MG63 (cell line): Measurements from ENCODE around the gene TNFSF9. TPM values are rescaled to one million over a fixed set of nuclear protein-coding genes. Genes with fewer than 3 reads are reported as not detected.

Source experiments
- DNase-seq: peaks from one replicate; pipeline ENCODE4 v3.0.0-alpha.2; 2020
- H3K27me3 ChIP-seq: fragments of 250-450 bp; sonication (Bioruptor Pico); 2 replicates; pipeline ENCODE4 v1.5.1; 2020; ENCODE audit warnings: mild to moderate bottlenecking, moderate library complexity
- H3K36me3 ChIP-seq: fragments of 250-450 bp; sonication (Bioruptor Pico); 2 replicates; pipeline ENCODE4 v1.5.1; 2020; ENCODE audit warnings: mild to moderate bottlenecking, moderate library complexity
- H3K4me3 ChIP-seq: fragments of 250-450 bp; sonication (Bioruptor Pico); 2 replicates; pipeline ENCODE4 v1.5.1; 2020; ENCODE audit warnings: mild to moderate bottlenecking, moderate library complexity
- H3K9me3 ChIP-seq: fragments of 250-450 bp; sonication (Bioruptor Pico); 2 replicates; pipeline ENCODE4 v1.5.1; 2020; ENCODE audit warnings: mild to moderate bottlenecking, moderate library complexity
- total RNA-seq: library from RNA; depleted of rRNA; stranded (reverse); fragments of >200 nt; shearing (Covaris generic); gene quantifications from 2 replicates; pipeline ENCODE4 v1.2.3, GENCODE V29; 2014; ENCODE audit warnings: low replicate concordance; rRNA removed

Gene TNFSF9, protein sequence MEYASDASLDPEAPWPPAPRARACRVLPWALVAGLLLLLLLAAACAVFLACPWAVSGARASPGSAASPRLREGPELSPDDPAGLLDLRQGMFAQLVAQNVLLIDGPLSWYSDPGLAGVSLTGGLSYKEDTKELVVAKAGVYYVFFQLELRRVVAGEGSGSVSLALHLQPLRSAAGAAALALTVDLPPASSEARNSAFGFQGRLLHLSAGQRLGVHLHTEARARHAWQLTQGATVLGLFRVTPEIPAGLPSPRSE
- 4.5 and 10.5 TPM in 2 replicates for total RNA-seq

DNA sequence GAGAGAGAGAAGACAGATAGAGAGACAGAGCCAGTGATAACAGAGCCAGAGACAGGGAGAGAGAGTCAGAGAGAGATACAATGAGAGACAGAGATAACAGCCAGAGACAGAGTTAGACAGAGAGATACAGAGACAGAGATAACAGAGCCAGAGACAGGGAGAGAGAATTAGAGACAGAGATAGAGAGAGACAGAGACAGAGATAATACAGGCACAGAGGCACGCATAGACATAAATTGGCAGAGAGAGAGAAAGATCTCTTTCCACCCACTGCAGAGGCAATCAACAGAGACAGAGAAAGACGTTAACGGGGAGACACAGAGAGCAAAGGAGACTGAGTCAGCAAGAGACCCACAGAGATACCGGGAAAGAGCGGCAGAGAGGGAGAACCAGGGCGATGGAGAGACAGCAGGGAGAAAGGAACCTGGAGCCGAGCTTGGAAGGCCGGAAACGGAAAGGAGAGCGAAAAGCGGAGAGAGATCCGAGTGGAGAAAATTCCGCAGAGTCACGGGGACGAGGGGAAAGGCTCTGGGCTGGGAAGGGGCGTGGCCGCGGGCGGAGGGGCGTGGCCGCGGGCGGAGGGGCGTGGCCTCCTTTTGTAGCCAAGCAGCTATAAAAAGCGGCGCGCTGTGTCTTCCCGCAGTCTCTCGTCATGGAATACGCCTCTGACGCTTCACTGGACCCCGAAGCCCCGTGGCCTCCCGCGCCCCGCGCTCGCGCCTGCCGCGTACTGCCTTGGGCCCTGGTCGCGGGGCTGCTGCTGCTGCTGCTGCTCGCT lies at the start of gene TNFSF9:
TNFSF9 (plus strand) TSS at position 641 of the 777 bp plus-strand sequence; CDS start at position 652, 11 bp downstream.
- peak; percentile 76 for DNase-seq
- H3K27me3 ChIP-seq = no peaks in the 10 kb centered on the region
- 0 out of 2 replicates have a peak, but pooled peaks cover 2% of the 10 kb centered on the region for H3K36me3 ChIP-seq
- peak within 1 kb of the TSS; percentile 68 for H3K4me3 ChIP-seq
- H3K9me3 ChIP-seq = no peaks in the 10 kb centered on the region

DNA sequence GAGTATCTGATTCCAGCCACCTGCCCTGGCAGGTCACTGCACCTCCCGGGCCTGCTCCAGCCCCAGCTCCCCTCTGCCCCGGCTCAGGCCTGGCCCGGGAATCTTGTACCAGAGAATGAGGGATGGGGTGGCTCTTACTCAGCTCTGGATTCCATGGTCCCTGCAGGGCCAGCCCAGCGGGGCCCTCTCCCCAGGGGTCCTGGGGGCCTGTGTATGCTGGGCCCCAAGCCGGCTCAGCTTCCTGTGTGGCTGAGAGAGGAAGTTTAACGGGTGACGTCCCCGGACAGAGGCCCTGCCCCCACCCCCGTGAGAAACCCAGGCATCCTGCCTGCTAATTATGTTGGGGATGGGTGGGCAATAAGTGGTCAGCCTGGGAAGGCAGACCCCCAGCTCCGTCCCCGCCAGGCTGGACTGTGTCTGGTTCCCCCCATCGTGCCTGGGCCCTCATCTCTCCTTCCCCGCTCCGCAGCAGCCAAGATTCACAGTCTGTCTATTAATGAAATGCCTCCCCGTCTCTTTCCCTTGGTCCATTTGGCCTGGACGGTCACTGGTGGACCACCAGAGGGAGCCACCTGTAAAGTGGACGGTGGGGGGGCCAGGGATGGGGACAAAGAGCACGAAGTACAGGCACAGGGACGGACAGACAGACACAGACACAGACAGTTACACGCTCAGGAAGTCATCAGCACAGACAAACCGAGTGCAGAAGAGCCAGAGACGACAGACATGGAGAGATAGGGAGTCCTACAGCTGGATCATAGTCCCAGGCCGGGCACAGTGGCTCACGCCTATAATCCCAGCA lies 49.1 kb upstream of the TNFSF9 start, which contains the start of gene DENND1C:
DENND1C (minus strand) TSS at position 247 of the 802 bp plus-strand sequence; CDS start at position 155, 92 bp downstream.
- H3K36me3 ChIP-seq = no peaks in the 10 kb centered on the region
- H3K9me3 ChIP-seq = no peaks in the 10 kb centered on the region
- H3K27me3 ChIP-seq = no peaks in the 10 kb centered on the region
- no peak within 1 kb of the TSS for H3K4me3 ChIP-seq
- DNase-seq = no peak

DNA sequence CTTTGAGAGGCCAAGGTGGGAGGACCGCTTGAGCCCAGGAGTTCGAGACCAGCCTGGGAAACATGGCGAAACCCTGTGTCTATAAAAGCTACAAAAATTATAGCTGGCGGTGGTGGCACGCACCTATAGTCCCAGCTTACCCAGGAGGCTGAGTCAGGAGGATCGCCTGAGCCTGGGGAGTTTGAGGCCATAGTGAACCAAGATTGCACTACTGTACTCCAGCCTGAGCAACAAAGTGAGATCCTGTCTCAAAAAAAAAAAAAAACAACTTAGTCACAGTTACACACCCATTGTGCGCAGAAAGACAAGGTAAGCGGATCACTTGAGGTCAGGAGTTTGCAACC lies 48.5 kb upstream of the TNFSF9 start:
- Histone ChIP-seq H3K27me3 (no peaks in the 10 kb centered on the region), H3K36me3 (no peaks in the 10 kb centered on the region), H3K9me3 (no peaks in the 10 kb centered on the region), H3K4me3 (no peak overlapping the region)
- DNase-seq = no peak

DNA sequence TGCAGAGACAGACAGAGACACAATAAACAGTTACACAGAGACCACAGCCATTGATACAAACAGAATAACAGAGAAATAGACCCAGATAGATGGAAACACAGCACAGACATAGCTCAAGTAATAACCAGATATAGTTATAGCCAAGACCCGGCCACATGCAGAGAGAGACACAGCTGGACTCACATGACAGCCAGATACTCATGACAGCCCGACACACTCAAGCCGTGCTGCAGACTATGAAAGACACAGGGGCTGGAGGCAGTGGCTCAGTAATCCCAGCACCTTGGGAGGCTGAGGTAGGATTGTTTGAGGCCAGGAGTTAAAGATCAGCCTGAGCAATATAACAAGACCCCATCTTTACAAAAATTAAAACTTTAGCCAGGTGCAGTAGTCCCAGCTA lies 47.6 kb upstream of the TNFSF9 start:
- no peaks in the 10 kb centered on the region for H3K36me3 ChIP-seq
- no peaks in the 10 kb centered on the region for H3K9me3 ChIP-seq
- DNase-seq = no peak
- no peaks in the 10 kb centered on the region for H3K27me3 ChIP-seq
- H3K4me3 ChIP-seq = no peak overlapping the region

DNA sequence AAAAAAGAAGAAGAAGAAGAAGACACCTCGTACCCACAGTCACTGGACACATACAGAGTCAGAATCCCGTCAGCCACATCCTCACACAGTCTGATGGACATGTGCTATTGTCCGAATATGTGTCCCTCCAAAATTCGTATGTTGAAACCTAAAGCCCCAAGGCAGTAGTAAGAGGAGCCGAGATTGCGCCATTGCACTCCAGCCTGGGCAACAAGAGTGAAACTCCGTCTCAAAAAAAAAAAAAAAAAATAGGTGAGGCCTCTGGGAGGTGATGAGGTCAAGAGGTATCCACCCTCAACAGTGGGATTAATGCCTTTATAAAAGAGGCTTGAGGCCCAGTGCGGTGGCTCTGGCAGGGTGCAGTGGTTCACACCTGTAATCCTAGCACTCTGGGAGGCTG lies 46.6 kb upstream of the TNFSF9 start:
- no peak overlapping the region for H3K4me3 ChIP-seq
- no peaks in the 10 kb centered on the region for H3K9me3 ChIP-seq
- DNase-seq = no peak
- H3K36me3 ChIP-seq = no peaks in the 10 kb centered on the region
- H3K27me3 ChIP-seq = no peaks in the 10 kb centered on the region

DNA sequence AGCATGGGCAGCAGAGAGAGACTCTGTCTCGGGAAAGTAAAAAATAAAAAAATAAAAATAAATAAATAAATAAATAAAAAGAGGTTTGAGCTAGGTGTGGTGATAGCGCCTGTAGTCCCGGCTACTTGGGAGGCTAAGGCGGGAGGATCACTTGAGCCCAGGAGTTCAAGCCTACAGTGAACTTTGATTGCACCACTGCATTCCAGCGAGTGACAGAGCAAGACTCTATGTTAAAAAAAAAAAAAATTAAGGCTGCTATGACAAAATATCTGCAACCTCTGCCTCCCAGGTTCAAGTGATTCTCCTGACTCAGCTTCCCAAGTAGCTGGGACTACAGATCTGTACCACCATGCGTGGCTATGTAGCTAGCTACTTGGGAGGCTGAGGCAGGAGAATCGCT lies 46.0 kb upstream of the TNFSF9 start:
- Histone ChIP-seq H3K27me3 (no peaks in the 10 kb centered on the region), H3K4me3 (no peak overlapping the region)

DNA sequence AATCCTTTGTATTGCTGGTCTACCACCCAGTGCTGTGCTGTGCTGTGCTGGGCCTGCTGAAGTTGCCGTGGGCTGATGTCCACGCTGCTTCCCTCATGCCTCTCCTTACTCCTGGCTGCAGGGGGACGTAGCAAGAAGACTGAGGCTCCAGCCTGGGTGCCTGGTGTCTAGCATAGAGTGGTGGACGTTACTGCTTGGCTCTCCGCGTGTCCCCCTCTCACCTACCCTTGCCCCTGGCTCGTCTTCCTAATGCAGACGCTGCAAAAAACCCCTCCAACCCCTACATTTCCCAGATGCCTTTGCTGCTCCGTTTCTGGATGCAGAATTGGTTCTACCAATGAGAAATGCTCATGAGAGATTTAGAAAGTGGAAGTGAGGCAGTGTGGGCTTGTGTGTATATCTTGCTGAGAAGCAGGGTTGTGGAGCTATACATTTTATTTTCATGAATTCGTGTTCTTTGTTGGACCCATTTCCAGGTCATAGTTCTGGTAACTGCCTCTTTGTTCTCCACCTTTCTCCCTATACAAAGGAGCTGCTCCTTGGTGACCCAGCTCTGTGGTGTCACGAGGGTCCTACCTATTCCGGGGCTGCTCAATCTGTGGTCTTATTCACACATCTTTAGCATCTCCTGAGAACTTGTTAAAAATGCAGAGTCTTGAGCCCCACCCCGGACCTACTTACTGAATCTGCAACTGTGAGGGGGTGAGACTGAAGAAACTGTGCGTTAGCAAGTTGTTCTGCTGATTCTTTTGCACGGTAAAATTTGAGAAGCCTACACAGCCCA lies 41.4 kb upstream of the TNFSF9 start:
- Histone ChIP-seq H3K4me3 (no peak overlapping the region), H3K36me3 (no peaks in the 10 kb centered on the region), H3K9me3 (no peaks in the 10 kb centered on the region), H3K27me3 (no peaks in the 10 kb centered on the region)
- no peak for DNase-seq

More for the DNA sequence above, 46.0 kb upstream of the TNFSF9 start:
- DNase-seq = no peak
- H3K36me3 ChIP-seq = no peaks in the 10 kb centered on the region
- no peaks in the 10 kb centered on the region for H3K9me3 ChIP-seq

DNA sequence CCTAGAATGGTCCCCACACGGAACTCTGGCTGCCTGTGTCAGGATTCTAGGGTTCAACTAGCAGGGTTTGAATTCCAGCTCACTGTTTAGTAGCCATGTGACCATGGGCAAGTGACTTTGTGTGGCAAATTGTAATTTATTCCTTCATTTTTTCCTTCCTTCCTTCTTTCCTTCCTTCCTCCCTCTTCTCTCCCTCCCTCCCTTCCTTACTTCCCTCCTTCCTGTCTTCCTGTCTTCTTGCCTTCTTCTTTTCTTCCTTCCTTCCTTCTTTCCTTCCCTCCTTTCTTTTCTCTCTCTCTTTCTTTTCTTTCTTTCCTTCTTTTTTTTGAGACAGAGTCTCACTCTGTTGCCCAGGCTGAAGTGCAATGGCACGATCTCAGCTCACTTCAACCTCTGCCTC lies 40.7 kb upstream of the TNFSF9 start:
- Histone ChIP-seq H3K27me3 (no peaks in the 10 kb centered on the region), H3K9me3 (no peaks in the 10 kb centered on the region), H3K4me3 (no peak overlapping the region), H3K36me3 (no peaks in the 10 kb centered on the region)
- no peak for DNase-seq

DNA sequence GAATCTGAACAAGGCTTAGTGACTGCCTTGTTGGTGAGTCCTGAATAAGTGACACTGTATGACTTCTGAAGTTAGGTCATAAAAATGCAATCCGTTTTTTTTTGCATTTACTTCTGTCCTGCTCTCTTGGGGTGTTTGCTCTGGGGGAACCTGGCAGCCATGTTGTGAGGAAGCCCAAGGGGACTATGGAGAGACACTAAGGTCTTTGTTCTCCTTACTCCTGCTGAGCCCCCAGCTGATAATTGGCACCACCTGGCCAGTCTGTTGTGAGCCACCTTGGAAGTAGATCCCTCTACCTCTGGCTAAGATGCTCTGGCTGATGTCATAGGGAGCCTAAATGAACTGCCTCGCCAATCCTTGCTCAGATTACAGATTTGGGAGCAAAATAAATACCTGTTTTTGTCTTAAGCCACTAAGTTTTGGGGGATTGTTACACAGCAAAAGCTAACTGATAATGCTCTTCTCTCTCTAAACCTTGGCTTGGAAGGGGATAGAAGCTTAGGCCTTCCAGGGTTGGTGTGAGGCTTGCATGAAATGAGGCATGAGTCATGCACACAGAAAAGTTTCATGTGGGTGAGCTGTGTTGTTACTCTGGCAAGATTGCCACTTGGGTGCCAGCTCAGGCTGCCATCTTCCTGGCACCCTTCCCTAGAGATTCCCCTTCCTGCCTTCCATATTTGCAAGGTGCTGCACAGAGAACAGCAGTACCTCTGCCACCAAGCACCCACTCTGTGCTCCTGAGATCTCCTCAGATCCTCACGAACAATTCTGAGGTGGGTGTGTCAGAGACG lies 38.8 kb upstream of the TNFSF9 start:
- peak; percentile 19 for DNase-seq
- no peaks in the 10 kb centered on the region for H3K9me3 ChIP-seq

DNA sequence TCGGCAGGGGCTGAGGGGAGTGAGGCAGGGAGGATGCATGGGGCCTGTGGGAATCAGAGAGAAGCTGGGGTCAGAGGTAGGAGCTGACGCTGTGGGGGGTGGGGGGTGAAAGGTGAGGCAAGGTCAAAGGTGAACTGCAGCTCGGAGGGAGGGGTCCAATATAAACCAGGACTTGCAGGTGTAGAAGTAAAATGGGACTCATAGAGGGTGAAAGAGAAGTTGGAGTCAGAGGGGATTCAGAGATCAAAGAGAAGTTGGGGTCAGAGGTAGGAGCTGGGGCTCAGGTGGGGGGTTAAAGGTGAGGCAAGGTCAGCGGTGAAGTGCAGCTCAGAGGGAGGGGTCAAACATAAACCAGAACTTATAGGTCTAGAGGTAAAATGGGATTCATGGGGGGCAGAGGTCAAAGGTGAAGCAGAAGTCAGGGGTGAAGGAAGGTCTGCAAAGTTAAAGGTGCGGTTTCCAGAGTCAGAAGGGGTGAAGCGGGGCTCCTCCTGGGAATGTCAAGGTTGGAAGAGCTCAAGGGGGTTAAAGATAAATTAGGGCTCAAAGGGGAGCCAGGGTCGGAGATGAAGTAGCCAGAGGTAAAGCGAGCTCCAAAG lies 36.3 kb upstream of the TNFSF9 start:
- no peak for DNase-seq
- H3K4me3 ChIP-seq = no peak overlapping the region
- H3K9me3 ChIP-seq = no peaks in the 10 kb centered on the region
- H3K27me3 ChIP-seq = no peaks in the 10 kb centered on the region
- H3K36me3 ChIP-seq = no peaks in the 10 kb centered on the region

More for the DNA sequence above, 38.8 kb upstream of the TNFSF9 start:
- Histone ChIP-seq H3K4me3 (no peak overlapping the region), H3K36me3 (no peaks in the 10 kb centered on the region), H3K27me3 (no peaks in the 10 kb centered on the region)

DNA sequence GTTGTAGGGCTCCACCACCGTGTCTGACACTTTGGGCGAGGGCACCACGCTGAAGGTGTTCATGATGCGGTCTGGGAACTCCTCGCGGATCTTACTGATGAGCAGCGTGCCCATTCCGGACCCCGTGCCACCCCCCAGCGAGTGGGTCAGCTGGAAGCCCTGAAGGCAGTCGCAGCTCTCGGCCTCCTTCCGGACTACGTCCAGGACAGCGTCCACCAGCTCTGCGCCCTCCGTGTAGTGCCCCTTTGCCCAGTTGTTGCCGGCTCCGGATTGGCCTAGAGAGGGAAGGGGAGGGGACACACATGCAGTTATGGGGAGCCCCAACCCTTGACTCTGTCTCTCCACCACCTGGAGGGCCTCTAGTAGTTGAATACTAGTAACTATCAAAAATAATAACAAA lies 34.9 kb upstream of the TNFSF9 start:
- H3K36me3 ChIP-seq = no peaks in the 10 kb centered on the region
- no peaks in the 10 kb centered on the region for H3K27me3 ChIP-seq
- H3K4me3 ChIP-seq = no peak overlapping the region
- H3K9me3 ChIP-seq = no peaks in the 10 kb centered on the region
- no peak for DNase-seq

DNA sequence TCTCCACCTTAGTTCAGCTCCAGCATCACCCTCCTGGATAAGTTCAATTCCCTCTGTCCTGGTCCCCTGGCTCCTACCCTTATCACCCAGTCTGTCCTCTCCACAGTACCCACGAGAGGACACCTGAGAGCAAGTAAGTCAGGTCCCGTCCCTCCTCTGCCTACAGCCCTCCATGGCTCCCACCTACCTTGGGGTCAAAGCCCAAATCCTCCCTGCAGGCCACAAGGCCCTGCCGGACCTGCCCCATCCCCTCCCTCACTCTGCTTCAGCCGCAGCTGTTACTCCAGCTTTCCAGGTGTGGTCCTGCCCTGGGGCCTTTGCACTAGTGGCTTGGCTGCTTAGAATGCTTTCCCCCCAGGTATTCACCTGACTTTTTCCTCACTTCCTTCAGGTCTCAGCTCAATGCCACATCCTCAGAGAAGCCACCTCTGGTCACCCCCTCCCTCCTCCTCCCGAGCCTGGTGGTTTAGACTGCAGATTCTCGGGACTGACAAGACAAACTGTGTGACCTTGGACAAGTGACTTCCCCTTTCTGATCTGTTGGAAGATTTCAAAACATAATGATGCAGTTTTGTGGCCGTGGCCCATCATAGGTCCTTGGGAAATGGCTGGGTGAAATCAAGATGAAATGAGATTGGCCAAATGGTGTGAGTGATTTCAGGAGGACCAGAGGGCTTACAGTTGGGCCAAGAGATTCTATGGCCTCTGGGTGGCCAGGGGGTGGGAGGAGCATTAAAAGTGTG lies 32.4 kb upstream of the TNFSF9 start:
- Histone ChIP-seq H3K9me3 (no peaks in the 10 kb centered on the region), H3K27me3 (no peaks in the 10 kb centered on the region), H3K36me3 (no peaks in the 10 kb centered on the region), H3K4me3 (no peak overlapping the region)
- DNase-seq = no peak

DNA sequence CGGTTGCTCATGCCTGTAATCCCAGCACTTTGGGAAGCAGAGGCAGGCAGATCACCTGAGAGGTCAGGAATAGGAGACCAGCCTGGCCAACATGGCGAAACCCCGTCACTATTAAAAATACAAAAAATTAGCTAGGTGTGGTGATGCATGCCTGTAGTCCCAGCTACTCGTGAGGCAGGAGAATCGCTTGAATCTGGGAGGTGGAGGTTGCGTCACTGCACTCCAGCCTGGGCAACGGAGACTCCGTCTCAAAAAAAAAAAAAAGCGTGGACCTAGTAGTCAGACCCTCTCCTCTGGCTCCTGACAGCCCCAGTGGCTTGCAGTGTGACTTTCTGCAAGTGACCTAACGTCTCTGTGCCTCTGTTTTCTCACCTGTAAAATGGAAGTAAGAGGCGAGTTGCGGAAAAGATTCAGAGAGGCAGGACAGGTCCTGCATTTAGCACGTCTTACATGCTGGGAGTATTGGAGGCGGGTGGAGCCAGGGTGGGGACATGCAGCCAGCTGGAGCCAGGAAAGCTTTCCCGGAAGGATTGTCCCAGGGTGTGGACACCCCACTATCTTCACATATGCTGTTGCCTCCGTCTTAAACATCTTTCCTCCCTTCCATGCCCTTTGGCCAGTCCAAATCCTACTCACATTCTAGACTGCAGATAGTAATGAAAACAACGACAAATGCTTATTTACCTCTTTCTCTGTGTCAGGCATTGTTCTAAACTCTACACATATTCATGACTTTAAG lies 31.6 kb upstream of the TNFSF9 start:
- H3K9me3 ChIP-seq = no peaks in the 10 kb centered on the region
- no peak overlapping the region for H3K4me3 ChIP-seq
- no peaks in the 10 kb centered on the region for H3K36me3 ChIP-seq
- no peaks in the 10 kb centered on the region for H3K27me3 ChIP-seq
- DNase-seq = no peak
